ENCODE results near the gene PTPRN2. TPM values are rescaled to one million over a fixed set of nuclear protein-coding genes. Genes with fewer than 3 reads are reported as not detected.

The PTPRN2 gene
- total and polyA plus RNA-seq, 9 of the 15 experiments (the other 6 are each of a cell fraction or from before 2014, with no cell fraction given) = not detected

GRCh38 chr7:157813741-157814661, 773.6 kb downstream of the PTPRN2 start:
- Histone ChIP-seq H3K4me2 (ENCODE audit: insufficient read depth, low read length) (no peak overlapping the region), H3K4me3 (no peak overlapping the region), H3K4me1 (replicated peaks in 1 of 2; ENCODE audit: control insufficient read depth in 2 of 2, insufficient read depth in 2 of 2, low read length in 2 of 2) (peaks cover 0 to 21% of the 10 kb centered on the region in 2 experiments; a peak in 1 of 5 replicates), H3K27me3 (ENCODE audit: control insufficient read depth in 2 of 2, insufficient read depth in 2 of 2, low read length in 2 of 2) (peaks cover 28 to 83% of the 10 kb centered on the region in 2 experiments; a peak in 4 of 5 replicates), H3K27ac (ENCODE audit: extremely low read depth, low read depth, low read length) (no peak overlapping the region), H4K20me1 (replicated peaks; ENCODE audit: control insufficient read depth, insufficient read depth, low read length) (peaks cover 2% of the 10 kb centered on the region; the same call in 1 of the 2 replicates), H3K9me1 (ENCODE audit: control insufficient read depth, insufficient read depth, low read length) (no peaks in the 10 kb centered on the region), H2AFZ (ENCODE audit: low read depth, low read length) (no peak overlapping the region), H3K9ac (ENCODE audit: insufficient read depth in 1 of 2, low read depth in 2 of 2, low read length in 2 of 2) (no peak overlapping the region; a peak in 1 of 4 replicates), H3K9me3 (replicated peaks; ENCODE audit: control insufficient read depth, insufficient read depth, low read depth, low read length) (no peaks in the 10 kb centered on the region), H3K79me2 (ENCODE audit: control insufficient read depth, insufficient read depth, low read length) (no peaks in the 10 kb centered on the region), H3K36me3 (ENCODE audit: control insufficient read depth, insufficient read depth, low read length) (no peaks in the 10 kb centered on the region)
- ATAC-seq (no peak), FAIRE-seq (no peak), DNase-seq (ENCODE audit: extremely low read depth in 1 of 4, low spot score in 3 of 4) (no peak)
- WGBS (ENCODE audit: insufficient coverage, low coverage, missing lambda C conversion rate) = 2% methylated on average over 39 of the region's 46 CpGs
- intact Hi-C loops (cut with micrococcal nuclease) = no loop called here
- ChIA-PET POLR2A (interaction anchor here (0.6 to 1.2 kb wide), 3 partner anchors 14 to 62 kb away, joined by 3 read pairs; no protein-coding TSS in a partner anchor), CTCF (ENCODE audit: low intra/inter-chr PET ratio) (no interaction called here)
- no TSS peak for BruUV-seq (replicated peaks)
- in situ Hi-C loops (cut with MboI) = no loop called here
- TF ChIP-seq ZFX (CRISPR knock-in tag; IDR thresholded peaks at IDR 0.05) (no peak), RNF219 (CRISPR knock-in tag; IDR thresholded peaks at IDR 0.05) (no peak), TCF3 (CRISPR knock-in tag; IDR thresholded peaks at IDR 0.05) (no peak), ZBTB7A (IDR thresholded peaks at IDR 0.05; ENCODE audit: borderline replicate concordance, control insufficient read depth, low read depth, low read length) (no peak), SIRT6 (IDR thresholded peaks at IDR 0.05; ENCODE audit: low read depth, low read length) (no peak), JUNB (CRISPR knock-in tag; conservative IDR thresholded peaks at IDR 0.05) (no peak), FOSL1 (tag; conservative IDR thresholded peaks at IDR 0.05) (no peak), CBX2 (IDR thresholded peaks at IDR 0.05; ENCODE audit: insufficient read depth, low read length, poor library complexity, severe bottlenecking) (no peak), EP300 (IDR thresholded peaks at IDR 0.05; ENCODE audit: low read length) (no peak), EHMT2 (IDR thresholded peaks at IDR 0.05) (no peak), ZNF239 (CRISPR knock-in tag; IDR thresholded peaks at IDR 0.05) (no peak), SRF (CRISPR knock-in tag; IDR thresholded peaks at IDR 0.05) (no peak), NKRF (IDR thresholded peaks at IDR 0.05; ENCODE audit: borderline replicate concordance) (no peak), KAT7 (CRISPR knock-in tag; IDR thresholded peaks at IDR 0.05; ENCODE audit: borderline replicate concordance) (no peak), NONO (IDR thresholded peaks at IDR 0.05; ENCODE audit: low read depth in 2 of 2, low read length in 1 of 2) (no peak), JUN (IDR thresholded peaks at IDR 0.05; ENCODE audit: borderline replicate concordance, low read depth, low read length) (no peak), JUN (CRISPR knock-in tag; IDR thresholded peaks at IDR 0.05; ENCODE audit: borderline replicate concordance) (no peak), GABPA (tag; conservative IDR thresholded peaks at IDR 0.05; ENCODE audit: low read depth) (no peak)
